GM23338 (cell line): ENCODE data around the gene PDZD8.

Experiments used
- CREB1 ChIP-seq: fragments of 250-450 bp; sonication (Bioruptor Pico); IDR thresholded peaks from 2 replicates; pipeline ENCODE4 v1.5.0; 2020; ENCODE audit warnings: low read depth, mild to moderate bottlenecking, moderate library complexity
- EZH2 ChIP-seq: fragments of 200-600 bp; sonication (generic); IDR thresholded peaks from one replicate; pipeline ENCODE4 v1.8.0; 2017; ENCODE audit warnings: antibody characterized with exemption, mild to moderate bottlenecking, low read depth; ENCODE audit not compliant: unreplicated experiment
- JUNB ChIP-seq: IDR thresholded peaks from one replicate; pipeline ENCODE4 v1.6.1; 2016; ENCODE audit warnings: antibody characterized with exemption; ENCODE audit not compliant: unreplicated experiment
- POLR2AphosphoS5 ChIP-seq: IDR thresholded peaks from 2 replicates; pipeline ENCODE4 v1.6.1; 2016; ENCODE audit warnings: antibody characterized with exemption, low read depth
- ZNF114 ChIP-seq: fragments of 250-450 bp; sonication (Bioruptor Pico); IDR thresholded peaks from 2 replicates; pipeline ENCODE4 v1.5.0; 2020; ENCODE audit warnings: mild to moderate bottlenecking, moderate library complexity
- ZNF331 ChIP-seq: fragments of 250-450 bp; sonication (Bioruptor Pico); IDR thresholded peaks from 2 replicates; pipeline ENCODE4 v1.5.0; 2020; ENCODE audit warnings: low read depth, mild to moderate bottlenecking, moderate library complexity
- TF ChIP-seq, protein P1 (sequence below), 2 experiments: fragments of 200-600 bp in 1 of 2; sonication (generic) in 1 of 2; conservative IDR thresholded peaks; 2 replicates each; pipeline versions ENCODE4 v1.5.1 to v1.6.1; 2016 to 2017; ENCODE audit warnings: antibody characterized with exemption in 2 of 2, low read depth in 2 of 2, mild to moderate bottlenecking in 2 of 2, moderate library complexity in 1 of 2
- TF ChIP-seq, protein P2 (sequence below): IDR thresholded peaks from one replicate; pipeline ENCODE4 v1.6.1; 2018; ENCODE audit warnings: antibody characterized with exemption; ENCODE audit not compliant: unreplicated experiment

DNA sequence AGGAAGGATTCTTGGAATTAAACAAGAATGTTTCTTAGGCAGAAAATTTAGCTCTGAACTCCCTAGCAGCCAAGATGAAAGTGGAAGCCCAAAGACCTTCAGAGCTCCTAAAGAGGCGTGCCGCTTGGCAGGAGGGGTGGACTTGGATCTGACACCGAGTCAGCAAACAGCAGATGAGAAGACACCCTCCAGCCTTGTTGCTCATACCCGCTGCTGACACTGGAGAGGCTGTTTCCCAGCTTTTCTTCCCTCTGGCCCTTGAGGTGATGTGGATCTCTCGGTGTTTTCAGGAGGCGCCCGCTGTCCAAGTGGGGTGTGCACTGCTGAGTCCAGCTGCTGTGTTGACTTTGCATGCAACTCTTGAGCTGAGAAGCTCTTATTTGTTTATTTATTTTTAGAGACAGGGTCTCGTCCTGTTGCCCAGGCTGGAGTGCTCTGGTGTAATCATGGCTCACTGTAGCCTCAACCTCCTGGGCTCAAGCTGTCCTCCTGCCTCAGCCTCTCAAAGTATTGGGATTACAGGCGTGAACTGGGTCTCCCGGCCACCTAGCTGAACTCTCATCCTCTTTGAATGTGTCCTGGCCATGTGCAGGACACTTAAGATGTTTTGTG lies 112.8 kb downstream of the PDZD8 start:
- TF ChIP-seq, protein P1, sequence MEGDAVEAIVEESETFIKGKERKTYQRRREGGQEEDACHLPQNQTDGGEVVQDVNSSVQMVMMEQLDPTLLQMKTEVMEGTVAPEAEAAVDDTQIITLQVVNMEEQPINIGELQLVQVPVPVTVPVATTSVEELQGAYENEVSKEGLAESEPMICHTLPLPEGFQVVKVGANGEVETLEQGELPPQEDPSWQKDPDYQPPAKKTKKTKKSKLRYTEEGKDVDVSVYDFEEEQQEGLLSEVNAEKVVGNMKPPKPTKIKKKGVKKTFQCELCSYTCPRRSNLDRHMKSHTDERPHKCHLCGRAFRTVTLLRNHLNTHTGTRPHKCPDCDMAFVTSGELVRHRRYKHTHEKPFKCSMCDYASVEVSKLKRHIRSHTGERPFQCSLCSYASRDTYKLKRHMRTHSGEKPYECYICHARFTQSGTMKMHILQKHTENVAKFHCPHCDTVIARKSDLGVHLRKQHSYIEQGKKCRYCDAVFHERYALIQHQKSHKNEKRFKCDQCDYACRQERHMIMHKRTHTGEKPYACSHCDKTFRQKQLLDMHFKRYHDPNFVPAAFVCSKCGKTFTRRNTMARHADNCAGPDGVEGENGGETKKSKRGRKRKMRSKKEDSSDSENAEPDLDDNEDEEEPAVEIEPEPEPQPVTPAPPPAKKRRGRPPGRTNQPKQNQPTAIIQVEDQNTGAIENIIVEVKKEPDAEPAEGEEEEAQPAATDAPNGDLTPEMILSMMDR (conservative IDR thresholded peaks at IDR 0.05; ENCODE audit: low read depth in 2 of 2) = no peak
- TF ChIP-seq EZH2 (no peak), CREB1 (CRISPR knock-in tag) (no peak), POLR2AphosphoS5 (no peak), ZNF114 (CRISPR knock-in tag) (no peak), JUNB (no peak), ZNF331 (no peak)
- TF ChIP-seq, protein P2, sequence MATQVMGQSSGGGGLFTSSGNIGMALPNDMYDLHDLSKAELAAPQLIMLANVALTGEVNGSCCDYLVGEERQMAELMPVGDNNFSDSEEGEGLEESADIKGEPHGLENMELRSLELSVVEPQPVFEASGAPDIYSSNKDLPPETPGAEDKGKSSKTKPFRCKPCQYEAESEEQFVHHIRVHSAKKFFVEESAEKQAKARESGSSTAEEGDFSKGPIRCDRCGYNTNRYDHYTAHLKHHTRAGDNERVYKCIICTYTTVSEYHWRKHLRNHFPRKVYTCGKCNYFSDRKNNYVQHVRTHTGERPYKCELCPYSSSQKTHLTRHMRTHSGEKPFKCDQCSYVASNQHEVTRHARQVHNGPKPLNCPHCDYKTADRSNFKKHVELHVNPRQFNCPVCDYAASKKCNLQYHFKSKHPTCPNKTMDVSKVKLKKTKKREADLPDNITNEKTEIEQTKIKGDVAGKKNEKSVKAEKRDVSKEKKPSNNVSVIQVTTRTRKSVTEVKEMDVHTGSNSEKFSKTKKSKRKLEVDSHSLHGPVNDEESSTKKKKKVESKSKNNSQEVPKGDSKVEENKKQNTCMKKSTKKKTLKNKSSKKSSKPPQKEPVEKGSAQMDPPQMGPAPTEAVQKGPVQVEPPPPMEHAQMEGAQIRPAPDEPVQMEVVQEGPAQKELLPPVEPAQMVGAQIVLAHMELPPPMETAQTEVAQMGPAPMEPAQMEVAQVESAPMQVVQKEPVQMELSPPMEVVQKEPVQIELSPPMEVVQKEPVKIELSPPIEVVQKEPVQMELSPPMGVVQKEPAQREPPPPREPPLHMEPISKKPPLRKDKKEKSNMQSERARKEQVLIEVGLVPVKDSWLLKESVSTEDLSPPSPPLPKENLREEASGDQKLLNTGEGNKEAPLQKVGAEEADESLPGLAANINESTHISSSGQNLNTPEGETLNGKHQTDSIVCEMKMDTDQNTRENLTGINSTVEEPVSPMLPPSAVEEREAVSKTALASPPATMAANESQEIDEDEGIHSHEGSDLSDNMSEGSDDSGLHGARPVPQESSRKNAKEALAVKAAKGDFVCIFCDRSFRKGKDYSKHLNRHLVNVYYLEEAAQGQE = no peak
